GM19035 (cell line): ENCODE measurements around the gene MCC.

Source experiments
- ATAC-seq: cut with Tn5 transposase; IDR thresholded peaks from one replicate; pipeline ENCODE4 v1.9.1; 2021; ENCODE audit not compliant: unreplicated experiment

The MCC gene

GRCh38 chr5:113123618-113124017 is 364.6 kb downstream of the MCC start:
- ATAC-seq: no peak

GRCh38 chr5:113122053-113122452 is 366.2 kb downstream of the MCC start:
- ATAC-seq: no peak

DNA sequence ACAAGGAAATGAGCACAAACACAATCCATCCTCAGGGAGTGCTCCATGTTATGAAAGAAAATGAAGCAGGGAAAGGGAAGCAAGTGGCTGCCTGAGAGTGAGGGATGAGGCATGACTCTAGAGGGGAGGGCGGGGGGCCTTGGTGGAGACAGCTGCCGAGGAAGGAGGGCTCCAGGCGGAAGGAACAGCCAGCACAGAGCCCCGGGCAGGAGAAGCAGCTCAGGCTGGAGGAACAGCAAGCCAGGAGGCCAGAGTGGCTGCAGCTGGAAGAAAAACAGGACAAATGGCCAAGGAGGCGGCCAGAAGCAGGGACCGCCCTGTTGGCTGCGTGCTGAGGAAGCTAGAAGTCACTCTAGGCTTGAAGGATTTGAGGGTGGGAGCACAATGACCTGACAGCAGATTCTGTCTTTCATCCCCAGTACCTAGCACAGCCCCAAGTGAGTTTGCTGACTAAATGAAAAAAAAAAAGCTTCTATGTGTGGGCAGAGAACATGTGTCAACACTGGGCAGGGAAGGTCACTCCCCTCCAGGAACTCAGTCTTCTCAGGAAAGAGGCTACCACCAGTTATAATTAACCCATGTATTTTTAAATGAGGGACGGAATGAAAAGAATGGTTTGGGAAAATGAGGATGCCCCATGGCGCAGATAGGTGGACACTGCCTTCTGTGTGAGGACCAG is 368.9 kb downstream of the MCC start:
- ATAC-seq: no peak

DNA sequence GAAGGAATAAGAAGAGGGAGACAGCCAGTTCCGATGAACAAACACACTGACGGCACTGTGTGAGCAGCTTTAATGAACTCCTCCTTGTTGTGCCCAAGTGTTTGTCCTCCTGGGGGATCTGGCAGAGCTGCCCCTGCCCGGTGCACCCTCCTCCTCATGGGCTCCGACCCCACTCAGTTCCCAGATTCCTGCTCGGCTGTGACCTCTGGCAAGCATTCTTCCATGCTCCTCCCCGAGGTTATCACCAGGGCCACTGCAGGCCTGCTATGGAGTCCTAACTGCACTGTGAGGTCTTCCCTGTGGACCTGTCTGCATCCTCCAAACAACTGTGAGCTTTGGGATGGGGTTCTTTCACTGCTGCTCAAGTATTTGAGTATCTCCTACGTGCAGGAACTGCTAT is 369.5 kb downstream of the MCC start:
- no peak for ATAC-seq

DNA sequence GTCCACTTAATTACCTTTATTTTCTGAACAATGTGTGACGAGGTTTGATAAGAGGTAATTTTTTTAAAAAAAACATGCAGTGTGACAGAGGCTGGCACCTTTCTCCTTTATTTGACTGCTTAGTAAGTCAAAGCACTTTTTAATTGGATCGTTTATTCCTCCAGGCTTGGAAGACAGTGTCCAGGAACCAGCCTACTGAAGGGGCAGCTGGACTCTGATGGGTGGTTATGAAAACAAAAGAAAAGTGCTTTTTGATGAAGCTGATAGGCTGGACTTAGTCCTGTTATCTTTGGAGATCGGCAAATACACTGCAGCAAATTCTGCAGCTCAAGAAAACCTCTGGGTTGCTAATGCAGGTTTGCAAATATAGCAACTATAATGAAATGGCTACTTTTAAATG is 370.0 kb downstream of the MCC start:
- no peak for ATAC-seq

GRCh38 chr5:113117543-113118115 is 370.6 kb downstream of the MCC start:
- no peak for ATAC-seq

DNA sequence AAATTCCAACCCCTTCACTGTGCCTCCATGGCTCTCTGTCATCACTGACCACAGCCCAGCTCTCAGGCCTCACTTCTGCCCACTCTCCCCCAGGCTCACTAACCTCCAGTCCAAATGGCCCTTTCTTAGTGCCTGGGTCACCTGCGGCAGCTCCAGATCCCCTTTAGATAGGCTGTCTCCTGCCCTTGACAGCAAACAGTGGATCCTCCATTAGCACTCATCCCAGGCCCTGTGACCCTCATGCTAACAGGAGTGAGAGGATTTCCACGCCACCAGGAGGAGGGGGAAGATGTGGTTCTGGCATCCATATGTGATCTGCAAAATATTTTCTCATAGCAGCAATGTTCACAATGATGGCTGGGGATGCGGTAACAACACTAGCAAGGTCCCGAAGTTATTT is 372.3 kb downstream of the MCC start:
- no peak for ATAC-seq

DNA sequence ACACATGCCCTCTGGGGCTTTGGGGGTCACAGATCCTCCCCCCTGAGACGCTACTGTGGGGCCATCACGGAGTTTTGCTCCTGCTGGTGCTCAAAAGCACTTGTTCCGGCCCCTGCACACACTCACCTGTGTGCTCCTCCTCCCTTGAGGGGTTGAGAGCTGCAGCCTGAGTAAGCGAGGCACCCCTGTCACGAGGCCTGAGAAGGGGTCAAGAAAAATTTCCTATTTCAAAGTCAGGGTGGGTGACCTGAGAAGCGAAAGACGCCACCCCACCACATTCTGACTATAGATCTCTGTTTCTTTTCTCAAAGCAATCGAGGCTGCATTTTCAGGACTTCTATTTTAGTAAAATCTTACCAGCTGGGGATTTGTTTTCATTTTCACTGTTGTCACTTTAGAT is 373.2 kb downstream of the MCC start:
- no peak for ATAC-seq

- no peak for ATAC-seq
These were observed 373.7 kb downstream of the MCC start for GRCh38 chr5:113114559-113114958.

DNA sequence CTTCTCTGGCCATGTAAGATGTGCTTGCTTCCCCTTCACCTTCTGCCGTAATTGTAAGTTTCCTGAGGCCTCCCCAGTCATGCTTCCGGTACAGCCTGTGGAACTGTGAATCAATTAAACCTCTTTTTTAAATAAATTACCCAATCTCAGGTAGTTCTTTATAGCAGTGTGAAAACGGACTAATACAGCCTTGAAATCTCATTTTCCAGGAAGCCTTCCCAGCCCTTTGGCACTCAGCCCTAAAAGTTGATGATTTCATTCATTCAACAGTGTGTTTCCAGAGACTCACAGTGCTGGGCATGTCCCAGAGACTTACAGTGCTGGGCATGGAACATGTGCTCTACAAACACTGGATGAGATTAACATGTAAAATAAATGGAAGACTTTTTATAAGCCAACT is 375.8 kb downstream of the MCC start:
- ATAC-seq: no peak

DNA sequence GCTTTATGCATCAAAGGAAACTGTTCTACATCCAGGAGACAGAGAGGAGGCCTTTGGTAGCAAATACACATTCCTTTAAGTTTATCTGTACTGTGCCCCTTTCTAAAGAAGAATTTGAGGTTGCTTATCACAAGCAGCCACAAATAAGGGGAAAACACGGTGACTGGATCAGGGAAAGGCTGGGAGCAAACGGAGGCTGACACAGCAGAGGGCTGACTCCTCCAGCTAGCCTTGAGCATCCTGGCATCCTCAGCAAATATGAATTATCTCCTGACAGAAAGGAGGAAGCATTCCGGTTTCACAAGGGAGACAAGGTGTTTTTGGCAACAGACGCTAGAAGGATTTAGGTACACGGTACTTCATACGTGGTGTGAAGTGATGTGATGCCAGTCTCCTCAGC is 378.1 kb downstream of the MCC start:
- no peak for ATAC-seq

GRCh38 chr5:113109344-113109743 is 378.9 kb downstream of the MCC start:
- no peak for ATAC-seq

GRCh38 chr5:113108485-113108884 is 379.8 kb downstream of the MCC start:
- ATAC-seq: no peak

- ATAC-seq: no peak
These were observed 381.4 kb downstream of the MCC start for GRCh38 chr5:113106821-113107220.

DNA sequence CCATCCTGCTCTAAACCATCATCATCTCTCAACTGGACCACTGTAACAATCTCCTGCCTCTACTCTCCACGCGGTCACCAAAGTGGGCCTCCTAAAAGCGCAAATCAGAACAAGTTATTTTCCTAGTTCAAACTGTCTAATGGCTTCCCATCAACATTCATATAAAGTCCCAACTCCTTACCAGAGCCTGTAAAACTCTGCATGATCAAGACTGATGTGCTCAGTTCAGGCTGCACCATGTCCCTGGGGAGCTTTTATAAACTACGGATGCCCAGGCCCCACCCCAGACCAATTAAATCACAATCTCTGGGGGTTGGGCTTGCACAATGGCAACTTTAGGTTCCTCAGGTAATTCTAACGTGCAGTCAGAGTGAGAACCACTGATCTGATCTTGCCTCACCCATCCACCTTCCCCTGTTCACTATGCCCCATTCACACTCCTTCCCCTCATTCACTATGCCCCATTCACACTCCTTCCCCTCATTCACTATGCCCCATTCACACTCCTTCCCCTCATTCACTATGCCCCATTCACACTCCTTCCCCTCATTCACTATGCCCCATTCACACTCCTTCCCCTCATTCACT is 382.5 kb downstream of the MCC start:
- ATAC-seq: no peak

DNA sequence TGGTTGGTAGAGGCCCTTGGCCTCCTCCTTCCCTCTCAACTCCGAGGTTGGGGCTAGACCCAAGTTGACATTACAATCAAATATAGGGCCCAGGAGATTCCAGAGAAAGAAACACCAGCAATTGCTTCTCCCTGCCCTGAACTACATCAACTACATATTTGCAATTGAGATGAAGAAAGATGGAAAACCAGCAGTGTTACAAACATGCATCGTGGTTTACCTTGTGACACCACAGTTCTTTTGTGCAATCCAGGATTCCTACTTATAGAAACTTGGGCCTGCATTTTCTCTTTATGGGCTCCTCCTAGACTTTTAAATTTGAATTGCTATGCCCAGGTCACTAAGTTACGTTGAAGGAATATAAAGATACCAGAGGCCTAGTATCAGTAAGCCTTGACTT is 384.9 kb downstream of the MCC start:
- no peak for ATAC-seq

DNA sequence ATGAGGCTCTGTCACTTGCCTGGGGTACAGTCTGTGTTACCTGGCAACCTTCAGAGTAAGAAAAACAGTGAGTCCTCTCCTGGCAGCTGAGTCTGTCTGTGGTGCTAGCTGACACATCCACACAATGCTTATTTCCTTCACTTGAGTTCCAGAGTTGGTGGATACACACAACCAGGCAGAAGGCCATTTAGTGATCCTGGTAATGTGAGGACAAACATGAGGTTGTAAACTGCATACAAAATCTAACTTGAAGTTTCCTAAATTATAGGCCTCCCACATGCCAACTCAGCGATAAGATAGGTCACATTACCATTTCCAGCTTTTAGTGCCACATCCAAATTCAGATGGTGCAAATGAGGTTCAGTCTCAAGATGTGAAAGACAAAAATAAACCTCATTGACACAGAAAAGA is 386.1 kb downstream of the MCC start:
- ATAC-seq: no peak

DNA sequence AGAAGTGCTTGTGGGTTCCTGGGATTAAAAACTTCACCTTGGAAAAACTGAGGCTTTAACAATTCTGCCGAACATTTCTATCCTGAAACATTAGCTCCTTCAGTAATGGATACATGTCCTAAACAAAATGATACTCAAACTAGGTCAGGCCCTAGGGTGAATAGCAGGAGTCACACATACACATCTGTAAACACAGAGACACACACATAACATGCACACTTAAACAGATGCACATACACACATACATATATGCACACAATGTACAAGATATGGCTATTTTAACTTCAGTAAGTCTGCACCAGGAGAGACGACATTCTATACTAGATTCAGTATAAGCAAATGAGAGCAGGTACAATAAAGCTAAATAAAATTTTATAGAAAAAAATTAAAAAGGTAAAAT is 387.3 kb downstream of the MCC start:
- ATAC-seq: no peak

- ATAC-seq: no peak
These were observed 388.4 kb downstream of the MCC start for GRCh38 chr5:113099822-113100221.

DNA sequence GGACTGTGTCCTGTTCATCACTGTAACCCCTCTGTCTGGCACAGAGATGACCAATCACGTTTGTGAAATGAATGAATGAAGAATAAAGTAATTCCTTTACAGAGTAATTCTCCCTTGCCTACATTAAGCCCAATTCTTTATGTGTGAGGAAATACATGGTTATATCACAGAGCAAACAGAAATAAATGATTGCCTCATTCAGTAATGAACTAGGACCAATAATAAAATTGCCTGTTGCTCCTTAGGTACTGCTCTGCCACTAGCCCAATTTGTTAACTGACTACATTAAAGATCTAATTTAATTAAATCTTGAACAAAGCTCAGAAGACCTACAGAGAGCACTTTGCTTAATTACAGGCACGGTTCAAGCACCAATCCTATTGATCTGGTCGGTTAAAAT is 389.9 kb downstream of the MCC start:
- ATAC-seq: no peak

- no peak for ATAC-seq
These were observed 392.4 kb downstream of the MCC start for GRCh38 chr5:113095831-113096230.

DNA sequence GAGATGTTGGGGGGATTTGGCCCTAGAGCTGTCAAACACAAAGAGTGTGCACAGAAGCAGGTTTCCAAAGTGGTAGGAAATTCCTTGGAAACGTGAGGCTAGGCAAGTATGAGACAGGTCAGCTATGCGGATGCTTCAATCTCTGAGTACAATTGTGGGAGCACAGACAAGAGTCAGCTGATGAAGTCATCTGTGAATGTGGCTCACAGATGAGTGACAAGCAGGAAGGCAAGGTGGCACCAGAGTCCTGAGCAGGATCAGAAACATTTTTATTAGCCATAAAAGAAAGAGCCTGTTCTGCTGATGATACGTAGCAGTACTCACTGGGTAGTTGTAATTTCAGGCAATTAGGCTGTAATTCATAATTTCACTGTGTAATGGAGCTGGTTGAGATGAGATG is 394.7 kb downstream of the MCC start:
- ATAC-seq: no peak

- ATAC-seq: no peak
These were observed 395.6 kb downstream of the MCC start for GRCh38 chr5:113092683-113093082.
